H1 (cell line): ENCODE data around the gene COLEC12. TPM values are rescaled to one million over a fixed set of nuclear protein-coding genes. Genes with fewer than 3 reads are reported as not detected.

Experiments used
- CHD2 ChIP-seq: IDR thresholded peaks from 2 replicates; pipeline ENCODE4 v1.6.1; 2012; ENCODE audit warnings: low read length, improper control_type of control experiment
- RBBP5 ChIP-seq: IDR thresholded peaks from 2 replicates; pipeline ENCODE4 v1.7.1; 2012; ENCODE audit warnings: low read depth, mild to moderate bottlenecking, inconsistent platforms, low read length, moderate library complexity, borderline replicate concordance
- polyA plus RNA-seq, 7 experiments: library from polyadenylated mRNA; depleted of rRNA in 3 of 7; stranded (reverse) in 5 of 7; unstranded in 2 of 7; fragments of >200 nt in 5 of 7; fragments of 200-250 nt in 2 of 7; gene quantifications; 1 replicate in 5 of 7; 2 replicates in 1 of 7; 4 replicates in 1 of 7; pipeline versions ENCODE4 v1.2.1 to v1.2.3, GENCODE V29; 2011 to 2013; ENCODE audit warnings: missing spikeins in 2 of 7, mixed read lengths in 2 of 7
- total RNA-seq: library from RNA; stranded (reverse); fragmentation: NEBNext Ultra II Directional; extraction: Animal tissue kit (Norgen Biotek cat#: 25700); gene quantifications from 2 replicates; pipeline ENCODE4 v1.2.1, GENCODE V29; 2021
- TF ChIP-seq, protein P1 (sequence below): IDR thresholded peaks from 2 replicates; pipeline ENCODE4 v1.6.1; 2012; ENCODE audit warnings: inconsistent platforms
- TF ChIP-seq, protein P2 (sequence below): IDR thresholded peaks from 2 replicates; pipeline ENCODE4 v1.6.1; 2012; ENCODE audit warnings: inconsistent platforms

COLEC12 gene
- total and polyA plus RNA-seq, 2 of the 8 experiments (the other 6 are each of a cell fraction or from before 2014, with no cell fraction given), result 0.44 to 2.3 TPM

DNA sequence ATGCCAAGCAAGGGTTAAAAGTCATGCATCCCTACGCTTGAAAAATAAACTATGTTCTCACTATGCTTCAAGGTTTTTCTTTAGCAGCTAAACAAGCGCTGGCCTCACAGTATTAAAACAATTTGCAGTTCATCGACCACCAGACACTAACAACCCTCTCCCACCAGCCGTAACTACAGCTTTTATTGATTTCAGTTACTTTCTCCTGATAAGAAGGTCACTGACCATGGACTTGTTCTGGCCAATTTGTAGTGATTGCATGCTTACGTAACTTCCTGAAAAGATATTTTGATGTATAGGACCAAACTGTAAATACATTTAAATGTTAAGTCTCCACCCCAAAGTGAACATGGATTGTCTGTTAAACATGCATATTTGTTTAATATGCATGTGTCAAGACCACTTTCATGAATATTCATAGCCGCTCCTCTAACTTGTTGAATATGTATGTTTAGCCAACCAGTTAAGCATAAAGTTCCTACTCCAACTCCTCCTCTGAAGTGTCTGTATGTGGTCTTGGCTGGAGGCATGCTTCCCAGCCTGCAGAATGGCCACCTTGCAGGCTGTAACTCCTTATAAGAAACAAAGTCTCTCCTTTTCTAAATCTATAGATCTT, 230.9 kb downstream of the COLEC12 start (continued):
- TF ChIP-seq, protein P1, sequence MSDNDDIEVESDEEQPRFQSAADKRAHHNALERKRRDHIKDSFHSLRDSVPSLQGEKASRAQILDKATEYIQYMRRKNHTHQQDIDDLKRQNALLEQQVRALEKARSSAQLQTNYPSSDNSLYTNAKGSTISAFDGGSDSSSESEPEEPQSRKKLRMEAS, result no peak
- no peak for TF ChIP-seq RBBP5
- TF ChIP-seq, protein P2, sequence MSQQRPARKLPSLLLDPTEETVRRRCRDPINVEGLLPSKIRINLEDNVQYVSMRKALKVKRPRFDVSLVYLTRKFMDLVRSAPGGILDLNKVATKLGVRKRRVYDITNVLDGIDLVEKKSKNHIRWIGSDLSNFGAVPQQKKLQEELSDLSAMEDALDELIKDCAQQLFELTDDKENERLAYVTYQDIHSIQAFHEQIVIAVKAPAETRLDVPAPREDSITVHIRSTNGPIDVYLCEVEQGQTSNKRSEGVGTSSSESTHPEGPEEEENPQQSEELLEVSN, result no peak
- no peak for TF ChIP-seq CHD2
